Measurements from ENCODE around the gene ARHGAP20. TPM values are rescaled to one million over a fixed set of nuclear protein-coding genes. Genes with fewer than 3 reads are reported as not detected.

Gene ARHGAP20
- total RNA-seq, 2 experiments from 2014 or later, result not detected

DNA sequence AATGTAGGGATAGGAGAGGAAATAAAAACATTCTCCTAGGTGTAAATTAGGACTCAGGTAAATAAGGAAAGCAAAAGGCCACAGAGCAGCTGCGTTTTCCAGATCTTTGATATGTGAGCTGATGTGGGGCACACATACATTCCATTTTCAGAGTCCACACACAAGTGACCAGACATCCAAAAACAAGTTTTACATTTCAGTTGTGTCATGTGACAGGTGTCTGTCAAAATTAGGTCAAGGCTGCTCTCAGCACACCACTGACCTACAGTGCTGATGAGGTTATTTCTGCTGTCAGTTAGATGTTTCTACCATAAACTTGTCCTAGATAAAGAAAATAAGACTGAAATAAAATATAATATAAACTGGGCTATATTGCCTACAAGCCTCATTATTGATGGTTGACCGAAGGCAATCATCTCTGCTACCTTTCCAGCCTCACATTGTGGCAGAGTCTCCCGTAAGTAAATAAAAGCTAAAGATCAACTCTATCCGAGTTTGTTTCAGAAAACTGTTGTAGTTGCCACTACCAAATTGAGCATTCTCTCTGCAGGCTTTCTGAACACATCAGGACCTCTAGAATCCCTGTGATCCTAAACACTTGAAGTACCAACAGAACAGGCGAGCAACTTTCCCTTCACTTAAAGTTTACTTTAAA lies 7.9 kb downstream of the ARHGAP20 start:
- H3K4me3 Mint-ChIP-seq, result no peak overlapping the region
- intact Hi-C loops (cut with DNase I, micrococcal nuclease), result no loop called here
- Histone ChIP-seq H3K4me3 (ENCODE audit: low read length) (no peak overlapping the region), H3K4me1 (ENCODE audit: insufficient read depth, low read length) (no peaks in the 10 kb centered on the region), H3K36me3 (ENCODE audit: insufficient read depth, low read length) (no peaks in the 10 kb centered on the region), H3K27ac (ENCODE audit: low read depth in 1 of 2, low read length in 2 of 2) (no peak overlapping the region), H3K9me3 (ENCODE audit: control insufficient read depth in 1 of 2, insufficient read depth in 1 of 2, low read length in 2 of 2) (no peaks in the 10 kb centered on the region), H3K27me3 (ENCODE audit: control insufficient read depth in 1 of 2, insufficient read depth in 2 of 2, low read length in 2 of 2) (peaks cover 6 to 19% of the 10 kb centered on the region in 2 experiments)
- ChIA-PET CTCF (no interaction called here), POLR2A (no interaction called here)
- peaks cover 48% of the 10 kb centered on the region for H3K27me3 Mint-ChIP-seq
- H3K9me3 Mint-ChIP-seq, result peaks cover 2% of the 10 kb centered on the region
- no peaks in the 10 kb centered on the region for H3K36me3 Mint-ChIP-seq (ENCODE audit: low read depth)
- peaks cover under 1% of the 10 kb centered on the region for H3K4me1 Mint-ChIP-seq (ENCODE audit: low read depth)
- TF ChIP-seq CTCF (IDR thresholded peaks at IDR 0.05), result no peak
- DNase-seq (no peak), ATAC-seq (ENCODE audit: poor library complexity) (no peak)
- H3K27ac Mint-ChIP-seq, result no peak overlapping the region

DNA sequence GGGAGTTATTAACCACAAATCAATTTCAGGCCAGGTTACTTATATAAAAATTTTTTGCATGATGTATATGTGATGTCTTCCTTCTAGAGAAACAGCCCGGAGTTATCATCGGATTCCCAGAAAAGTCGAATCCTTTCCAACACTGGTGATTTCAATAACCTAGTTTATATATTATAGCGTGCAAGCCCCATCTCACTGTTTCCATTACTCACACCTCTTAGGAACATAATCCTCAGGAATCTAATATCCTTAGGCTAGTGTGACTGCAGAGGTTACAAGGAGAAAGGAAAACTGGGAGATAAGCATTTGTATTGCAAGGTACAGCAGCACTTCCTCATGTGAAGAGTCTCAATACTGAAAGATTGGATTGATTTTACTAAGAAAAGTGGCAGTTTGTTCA lies 20.3 kb downstream of the ARHGAP20 start:
- ATAC-seq (ENCODE audit: poor library complexity), result no peak
- POLR2A ChIA-PET, result no interaction called here
- H3K27me3 Mint-ChIP-seq, result peaks cover 4% of the 10 kb centered on the region

DNA sequence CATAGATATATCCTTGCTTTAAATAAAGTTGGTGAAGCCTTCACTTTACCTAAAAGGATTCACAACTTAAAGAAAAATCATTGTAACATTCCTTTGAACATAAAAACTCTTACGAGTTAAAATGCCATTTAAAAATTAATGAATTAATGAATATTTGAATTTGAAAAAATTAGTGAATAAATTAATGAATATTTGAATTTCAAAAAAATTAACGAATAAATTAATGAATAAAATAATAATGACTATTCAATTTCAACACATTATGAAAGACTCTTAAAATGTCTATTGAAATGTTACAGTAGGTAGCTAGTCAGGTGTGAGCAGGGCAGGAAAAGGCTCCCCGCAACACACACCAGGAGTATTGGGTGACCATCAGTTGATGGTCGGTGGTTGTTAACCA lies 22.9 kb downstream of the ARHGAP20 start:
- no peaks in the 10 kb centered on the region for H3K9me3 ChIP-seq (ENCODE audit: control insufficient read depth in 1 of 2, insufficient read depth in 1 of 2, low read length in 2 of 2)
- intact Hi-C loops (cut with DNase I, micrococcal nuclease), result no loop called here
- DNase-seq, result no peak
- TF ChIP-seq CTCF (IDR thresholded peaks at IDR 0.05), result no peak
- no peaks in the 10 kb centered on the region for H3K4me1 Mint-ChIP-seq (ENCODE audit: low read depth)
- H3K27me3 ChIP-seq (ENCODE audit: control insufficient read depth in 1 of 2, insufficient read depth in 2 of 2, low read length in 2 of 2), result no peaks in the 10 kb centered on the region
- no peak for ATAC-seq (ENCODE audit: poor library complexity)
- no peak overlapping the region for H3K4me3 ChIP-seq (ENCODE audit: low read length)
- no peak overlapping the region for H3K27ac Mint-ChIP-seq
- POLR2A ChIA-PET, result no interaction called here
- no peaks in the 10 kb centered on the region for H3K9me3 Mint-ChIP-seq
- no peaks in the 10 kb centered on the region for H3K36me3 ChIP-seq (ENCODE audit: insufficient read depth, low read length)
- no peak overlapping the region for H3K4me3 Mint-ChIP-seq
- no peaks in the 10 kb centered on the region for H3K4me1 ChIP-seq (ENCODE audit: insufficient read depth, low read length)
- H3K36me3 Mint-ChIP-seq (ENCODE audit: low read depth), result no peaks in the 10 kb centered on the region
- H3K27ac ChIP-seq (ENCODE audit: low read depth in 1 of 2, low read length in 2 of 2), result no peak overlapping the region
- CTCF ChIA-PET, result no interaction called here
- H3K27me3 Mint-ChIP-seq, result peaks cover 4% of the 10 kb centered on the region

More for the DNA sequence above, 20.3 kb downstream of the ARHGAP20 start:
- intact Hi-C loops (cut with DNase I, micrococcal nuclease), result no loop called here
- H3K4me3 ChIP-seq (ENCODE audit: low read length), result no peak overlapping the region
- H3K27me3 ChIP-seq (ENCODE audit: control insufficient read depth in 1 of 2, insufficient read depth in 2 of 2, low read length in 2 of 2), result no peaks in the 10 kb centered on the region
- H3K36me3 Mint-ChIP-seq (ENCODE audit: low read depth), result no peaks in the 10 kb centered on the region
- no peak for TF ChIP-seq CTCF (IDR thresholded peaks at IDR 0.05)
- H3K9me3 Mint-ChIP-seq, result no peaks in the 10 kb centered on the region
- H3K27ac ChIP-seq (ENCODE audit: low read depth in 1 of 2, low read length in 2 of 2), result no peak overlapping the region
- no peaks in the 10 kb centered on the region for H3K36me3 ChIP-seq (ENCODE audit: insufficient read depth, low read length)
- H3K4me1 Mint-ChIP-seq (ENCODE audit: low read depth), result no peaks in the 10 kb centered on the region
- CTCF ChIA-PET, result no interaction called here
- peaks cover 0 to 4% of the 10 kb centered on the region in 2 experiments for H3K9me3 ChIP-seq (ENCODE audit: control insufficient read depth in 1 of 2, insufficient read depth in 1 of 2, low read length in 2 of 2)
- H3K4me1 ChIP-seq (ENCODE audit: insufficient read depth, low read length), result no peaks in the 10 kb centered on the region
- no peak for DNase-seq
- no peak overlapping the region for H3K4me3 Mint-ChIP-seq
- H3K27ac Mint-ChIP-seq, result no peak overlapping the region

Measured in CD4-positive, alpha-beta T cell (primary cell).